RPMI7951 (cell line): ENCODE data around the gene PBRM1. TPM values are rescaled to one million over a fixed set of nuclear protein-coding genes. Genes with fewer than 3 reads are reported as not detected.
A peak's percentile ranks its signal among the peaks of the same experiment; 100 is the strongest.
"Not testable (repeated sequence)": the region's sequence is repeated elsewhere in the genome, so short reads cannot be mapped to it uniquely, and the experiment has no call there.

Source experiments
- DNase-seq: peaks from one replicate; pipeline ENCODE4 v3.0.0-alpha.2; 2012; ENCODE audit warnings: low read depth
- total RNA-seq: library from RNA; depleted of rRNA; stranded (reverse); fragments of >200 nt; shearing (Covaris generic); gene quantifications from 2 replicates; pipeline ENCODE4 v1.2.3, GENCODE V29; 2014

The PBRM1 gene
- total RNA-seq, 1 experiment from 2014 or later: 38.9 TPM

DNA sequence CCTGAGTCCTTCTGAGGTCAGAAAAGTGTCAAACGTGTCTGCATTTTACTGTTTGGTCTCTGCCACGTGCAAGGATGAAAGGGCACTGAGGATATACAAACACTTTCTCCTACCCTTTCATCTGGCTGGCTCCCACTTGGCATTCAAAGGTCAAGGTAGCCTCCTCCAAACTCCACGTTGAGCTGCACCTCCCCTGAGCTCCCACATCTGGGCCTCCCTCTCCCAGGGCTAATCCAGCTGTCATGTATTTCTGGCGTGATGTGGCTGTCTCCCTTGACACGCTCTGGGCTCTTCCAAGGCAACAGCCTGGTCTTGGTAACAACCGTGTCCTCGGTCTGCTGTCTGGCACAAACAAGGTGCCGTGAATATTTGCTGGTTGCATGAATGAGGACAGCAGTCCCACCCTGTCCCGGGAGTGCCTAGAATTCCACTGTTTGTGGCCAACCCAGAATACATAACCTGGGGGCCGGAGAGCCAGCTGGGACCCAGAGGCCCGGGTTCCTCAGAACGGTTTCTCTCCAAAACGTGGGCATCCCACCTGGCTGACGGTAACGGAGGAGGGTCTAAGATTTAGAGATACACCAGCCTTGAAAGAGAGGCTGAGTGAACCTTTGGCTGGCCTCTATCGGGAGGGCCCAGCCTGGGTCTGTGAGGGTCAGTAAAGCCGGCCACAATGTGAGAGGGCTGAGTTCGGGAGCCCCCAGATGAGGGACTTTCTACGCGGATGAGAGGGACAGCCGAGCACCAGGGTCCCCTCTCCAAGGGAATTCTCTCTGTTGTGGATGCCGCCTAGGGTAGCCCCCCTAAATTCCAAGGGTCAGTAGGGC, 19.1 kb upstream of the PBRM1 start:
- DNase-seq: peak; percentile 60

DNA sequence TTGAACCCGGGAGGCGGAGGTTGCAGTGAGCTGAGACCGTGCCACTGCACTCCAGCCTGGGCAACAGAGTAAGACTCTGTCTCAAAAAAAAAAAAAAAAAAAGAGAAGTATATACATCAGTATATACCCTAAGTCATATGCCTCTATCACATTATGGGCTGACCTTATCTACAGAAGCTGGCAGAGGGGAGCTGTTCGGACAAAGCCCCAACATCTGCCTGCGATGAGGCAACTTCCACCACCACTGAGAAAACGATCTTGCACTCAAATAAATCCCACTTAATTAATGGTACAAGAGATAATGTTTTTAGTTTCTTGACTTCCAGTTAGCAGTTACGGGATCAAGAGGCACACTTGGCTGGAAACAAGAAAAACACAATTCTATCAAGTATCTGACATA, 17.6 kb upstream of the PBRM1 start:
- no peak for DNase-seq

DNA sequence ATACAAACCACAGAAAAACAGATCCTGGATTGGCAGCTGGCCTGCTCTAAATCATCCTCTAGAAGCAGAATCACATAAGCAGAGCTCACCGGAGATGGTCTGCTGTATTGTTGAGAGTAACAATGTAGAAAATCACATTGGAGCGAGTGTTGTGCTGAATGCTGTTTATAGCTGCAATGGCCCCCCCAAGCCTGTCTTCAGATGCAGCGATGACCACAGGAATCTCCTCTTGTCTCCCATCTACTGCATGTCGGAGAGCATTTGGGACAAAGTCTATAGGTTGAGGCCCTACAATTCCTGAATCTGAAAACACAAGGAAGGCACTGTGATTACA, 11.9 kb upstream of the PBRM1 start:
- no peak for DNase-seq

DNA sequence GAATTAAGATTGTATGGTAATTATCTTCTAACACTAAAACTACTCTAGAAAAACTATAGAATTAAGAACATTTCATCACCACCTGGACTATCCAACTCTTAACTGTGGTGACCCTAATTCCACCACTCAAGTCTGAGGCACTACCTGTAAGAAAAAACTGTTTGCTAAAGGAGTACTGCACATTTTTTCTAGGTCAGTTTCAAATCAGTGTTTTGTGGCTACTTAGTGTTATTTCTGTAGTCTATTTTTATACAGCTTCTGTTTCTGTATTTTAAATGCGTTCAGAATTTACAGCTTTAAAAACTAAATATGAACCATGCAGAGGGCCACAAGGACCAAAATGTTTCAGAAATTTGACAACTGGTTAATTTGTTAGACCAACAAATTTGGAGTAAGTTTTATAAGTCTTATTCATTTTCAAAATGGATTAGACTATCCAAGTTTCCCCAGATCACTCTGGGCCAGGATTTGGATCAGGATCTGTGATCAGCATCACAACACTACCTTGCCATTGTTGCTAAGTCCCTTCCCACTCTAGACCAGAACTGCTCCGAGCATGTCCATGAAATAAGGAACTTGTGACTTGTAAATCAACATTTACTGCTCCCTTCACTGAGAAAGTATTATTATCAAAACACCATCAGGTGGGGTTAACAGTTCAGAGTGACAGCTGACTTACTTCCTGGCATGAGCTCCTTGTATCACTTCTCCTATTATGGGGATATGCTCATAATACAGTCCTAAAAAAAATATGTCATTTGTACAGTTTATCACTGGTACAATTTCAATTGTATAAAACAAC, 11.3 kb upstream of the PBRM1 start:
- DNase-seq: no peak

GRCh38 chr3:52695798-52696671, 10.3 kb upstream of the PBRM1 start:
- no peak for DNase-seq

DNA sequence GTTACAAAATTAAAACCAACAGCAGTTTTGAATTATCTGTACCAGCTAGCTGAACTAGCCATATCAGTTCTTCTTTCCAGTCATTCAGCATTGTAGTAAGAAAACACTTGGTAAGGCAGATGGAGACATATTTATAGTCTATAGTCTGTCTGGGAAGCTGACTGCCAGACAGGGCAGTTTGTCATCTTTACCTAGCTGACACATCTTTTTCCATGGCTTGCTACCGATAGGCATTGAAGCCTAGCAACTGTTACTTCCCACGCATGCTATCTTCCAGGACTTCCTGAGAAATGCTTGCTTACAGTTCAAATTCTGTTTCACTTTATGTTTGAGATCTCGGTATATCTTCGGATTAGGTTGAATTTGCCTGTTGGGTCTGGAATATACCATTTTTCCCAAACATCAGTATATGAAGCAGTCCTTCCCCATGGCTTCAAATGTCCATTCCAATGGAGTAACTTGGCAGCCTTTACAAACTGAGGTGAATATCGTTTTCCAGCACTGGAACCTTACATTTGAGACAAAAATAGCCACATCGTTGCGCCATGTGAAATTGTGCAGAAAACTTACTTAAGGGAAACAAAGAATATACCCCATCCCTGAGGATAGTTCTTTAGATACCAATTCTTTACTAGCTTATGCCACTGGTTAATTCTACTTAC, 8.9 kb upstream of the PBRM1 start:
- no peak for DNase-seq

GRCh38 chr3:52693071-52693470, 7.4 kb upstream of the PBRM1 start:
- DNase-seq: no peak

DNA sequence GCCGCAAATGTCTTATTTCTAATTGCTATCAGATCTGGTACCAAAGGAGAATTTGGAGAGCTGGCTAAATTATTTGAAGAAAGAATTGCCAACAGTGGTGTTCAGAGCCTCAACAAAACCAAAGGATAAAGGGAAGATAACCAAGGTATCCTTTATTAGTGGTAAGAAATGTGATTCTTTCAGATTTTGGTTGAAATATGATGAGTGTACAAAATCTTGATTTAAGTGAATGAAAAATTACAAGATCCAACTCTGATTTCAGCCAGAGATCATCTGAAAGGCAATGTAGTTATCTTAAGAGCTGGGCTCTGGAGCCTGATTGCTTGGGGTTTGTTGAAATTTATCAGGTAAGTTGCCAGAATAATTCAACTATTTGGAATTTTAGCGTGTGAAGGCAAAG, 4.8 kb upstream of the PBRM1 start:
- DNase-seq: no peak

DNA sequence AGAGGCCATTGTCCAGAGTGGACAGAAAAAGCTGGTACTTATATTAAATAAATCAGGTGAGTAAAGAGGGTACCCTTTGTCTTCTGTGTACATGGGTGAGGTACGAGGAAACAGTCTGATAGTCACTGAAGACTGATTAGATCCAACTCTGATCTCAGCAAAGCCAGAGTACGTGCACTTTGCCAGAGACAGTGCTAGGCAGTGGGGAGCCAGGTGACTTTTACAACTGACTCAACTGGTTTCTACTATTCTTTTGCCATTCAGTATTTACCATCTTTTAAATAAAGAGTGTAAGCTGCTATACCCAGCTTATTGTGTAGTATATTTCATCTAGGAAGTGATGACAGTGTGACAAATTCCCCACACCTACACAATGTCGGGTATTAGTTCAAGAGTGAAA, 3.4 kb upstream of the PBRM1 start:
- DNase-seq: no peak

GRCh38 chr3:52688266-52688665, 2.6 kb upstream of the PBRM1 start:
- DNase-seq: no peak

DNA sequence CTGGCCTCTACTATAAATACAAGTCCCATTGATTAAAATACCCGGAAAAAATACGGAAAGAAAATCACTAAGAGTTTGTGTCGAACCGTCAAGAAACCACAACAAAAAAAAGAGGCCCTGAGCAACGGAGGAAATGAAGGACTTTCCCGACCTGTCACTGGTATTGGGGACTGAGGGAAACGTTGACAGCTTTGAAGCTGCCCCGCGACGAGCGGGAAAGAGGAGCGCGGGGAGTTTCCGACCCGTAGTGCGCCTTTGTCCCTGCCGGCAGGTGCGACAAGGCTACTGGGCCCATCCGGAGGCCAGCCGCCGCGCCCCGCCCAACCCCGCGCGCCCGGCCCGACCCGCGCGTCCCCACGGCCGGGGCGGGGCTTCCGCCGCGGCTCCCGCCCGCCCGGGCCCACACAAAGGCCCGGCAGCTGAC, 416 bp downstream of the PBRM1 start:
- DNase-seq: peak; percentile 81

DNA sequence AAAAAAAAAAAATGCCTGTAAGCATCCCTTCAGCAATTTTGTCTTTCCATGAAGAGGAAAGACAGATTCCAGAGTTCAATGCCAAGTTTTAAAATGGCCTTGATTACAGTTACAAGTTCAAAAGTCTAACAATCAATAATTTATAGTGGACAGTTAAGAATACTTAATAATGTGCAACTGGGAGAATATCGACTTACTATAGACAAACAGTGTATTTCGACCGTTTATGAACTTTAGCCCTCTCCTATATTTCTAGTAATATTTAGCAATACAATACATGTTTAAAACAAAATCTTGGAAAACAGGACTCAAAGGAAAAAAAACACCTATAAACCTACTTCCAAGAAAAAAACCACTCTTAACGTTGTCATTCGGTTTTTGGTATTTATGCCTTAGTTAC, 1.5 kb downstream of the PBRM1 start:
- no peak for DNase-seq

DNA sequence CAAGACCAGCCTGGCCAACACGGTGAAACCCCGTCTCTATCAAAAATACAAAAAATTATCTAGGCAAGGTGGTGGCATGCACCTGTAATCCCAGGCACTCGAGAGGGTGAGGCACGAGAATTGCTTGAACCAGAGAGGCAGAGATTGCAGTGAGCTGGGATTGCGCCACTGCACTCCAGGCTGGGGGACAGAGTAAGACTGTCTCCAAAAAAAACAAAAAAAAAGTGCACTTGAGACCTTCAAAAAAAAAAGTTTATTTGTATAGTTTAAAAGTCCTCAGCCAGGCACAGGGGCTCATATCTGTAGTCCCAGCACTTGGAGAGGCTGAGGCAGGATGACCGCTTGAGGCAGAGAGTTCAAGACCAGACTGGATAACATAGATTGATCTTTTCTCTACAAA, 2.1 kb downstream of the PBRM1 start:
- no peak for DNase-seq

GRCh38 chr3:52682016-52682415, 3.7 kb downstream of the PBRM1 start:
- peak; percentile 68 for DNase-seq

GRCh38 chr3:52681596-52681995, 4.1 kb downstream of the PBRM1 start:
- DNase-seq: no peak

GRCh38 chr3:52679811-52680210, 5.9 kb downstream of the PBRM1 start:
- DNase-seq: no peak

DNA sequence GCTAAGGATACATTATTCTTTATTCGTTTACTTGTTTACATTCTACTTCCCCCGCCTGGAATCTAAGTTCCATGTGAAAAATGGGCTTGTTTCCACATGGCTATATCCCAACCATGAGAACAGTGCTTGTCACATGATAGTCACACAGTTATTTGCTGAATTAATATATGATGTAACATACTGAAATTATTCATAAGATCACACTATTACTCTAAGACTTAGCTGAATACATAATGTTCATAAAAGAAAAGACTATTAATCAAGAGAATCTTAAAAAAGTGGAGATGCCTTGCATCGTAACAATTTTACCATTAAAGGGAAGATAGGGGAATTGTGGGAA, 6.5 kb downstream of the PBRM1 start:
- no peak for DNase-seq

DNA sequence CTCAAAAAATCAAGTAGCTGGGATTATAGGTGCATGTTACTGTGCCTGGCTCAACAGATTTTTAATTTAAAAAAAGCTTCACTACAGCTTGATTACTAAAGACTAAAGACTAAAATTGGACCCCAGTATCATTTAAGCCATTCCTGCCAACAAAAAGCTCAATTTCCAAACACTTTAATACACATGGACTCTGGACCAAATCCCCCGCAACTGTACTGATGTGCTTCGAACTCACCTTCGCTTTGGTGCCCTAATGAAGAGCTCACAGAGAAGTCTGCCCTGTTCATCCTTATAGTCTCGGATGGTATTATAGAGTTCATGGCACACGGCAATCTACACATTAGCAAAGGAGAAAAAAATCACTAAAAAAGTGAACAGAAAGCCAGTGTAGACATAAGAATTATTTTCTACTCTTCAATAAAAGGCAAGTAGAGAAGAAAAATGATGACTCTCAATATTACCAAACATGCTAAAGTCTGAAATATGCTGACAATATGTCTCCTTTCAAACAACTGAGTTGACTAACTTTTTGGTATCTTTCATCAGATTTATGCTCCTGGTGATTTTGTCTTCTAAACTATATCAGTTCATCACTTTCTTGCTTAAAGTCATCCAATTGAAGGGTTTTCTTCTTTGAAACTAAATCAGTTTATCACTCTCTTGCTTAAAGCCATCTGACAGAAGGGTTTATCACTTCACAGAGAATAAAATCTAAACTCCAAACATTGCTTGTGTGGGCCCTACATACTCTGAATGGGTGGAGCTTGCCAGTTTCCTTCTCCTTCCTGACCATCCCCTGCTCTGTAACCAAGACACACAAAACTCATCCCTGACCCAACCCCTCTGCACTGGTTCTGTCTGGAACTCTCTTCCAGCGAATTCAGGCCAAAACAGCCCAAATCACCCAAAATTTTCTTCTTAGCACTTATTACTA, 7.2 kb downstream of the PBRM1 start:
- DNase-seq: no peak

- not testable (repeated sequence) for DNase-seq
Measured at GRCh38 chr3:52676201-52676600, 9.5 kb downstream of the PBRM1 start.

GRCh38 chr3:52671676-52672075, 14.0 kb downstream of the PBRM1 start:
- DNase-seq: no peak
